Amygdala (tissue), 56 donors: Measurements from ENCODE around the gene ASPSCR1.

ENCODE experiments used
- DNase-seq, 56 donors: peaks; one replicate each; lab custom pipeline; 2025; lab: John Stamatoyannopoulos, UW

The ASPSCR1 gene

GRCh38 chr17:81996232-81996756 is 18.9 kb downstream of the ASPSCR1 start:
- DNase-seq = no peak

GRCh38 chr17:81996757-81997441 is 19.5 kb downstream of the ASPSCR1 start:
- no peak for DNase-seq

- DNase-seq = no peak
Observed at GRCh38 chr17:81998212-81998611, 20.8 kb downstream of the ASPSCR1 start.

GRCh38 chr17:81998691-81999438 is 21.4 kb downstream of the ASPSCR1 start:
- DNase-seq = no peak

- DNase-seq = no peak
Observed at GRCh38 chr17:81999587-81999975, 22.2 kb downstream of the ASPSCR1 start.

- no peak for DNase-seq
Observed at GRCh38 chr17:81999976-82000802, 22.8 kb downstream of the ASPSCR1 start.

GRCh38 chr17:82000803-82001570 is 23.6 kb downstream of the ASPSCR1 start:
- DNase-seq = no peak

- DNase-seq = no peak
Observed at GRCh38 chr17:82001571-82002056, 24.2 kb downstream of the ASPSCR1 start.

- peak in 1 of 56 donors; percentile 24 for DNase-seq
Observed at GRCh38 chr17:82003411-82004381, 26.3 kb downstream of the ASPSCR1 start.

GRCh38 chr17:82004517-82005455 is 27.4 kb downstream of the ASPSCR1 start:
- no peak for DNase-seq

GRCh38 chr17:82005701-82006348 is 28.4 kb downstream of the ASPSCR1 start:
- no peak for DNase-seq

- DNase-seq = peak in 30 of 56 donors; percentile 7 to 67 (median 40)
Observed at GRCh38 chr17:82006468-82007227, 29.2 kb downstream of the ASPSCR1 start.

- no peak for DNase-seq
Observed at GRCh38 chr17:82007228-82007494, 29.7 kb downstream of the ASPSCR1 start.

GRCh38 chr17:82007495-82008257 is 30.2 kb downstream of the ASPSCR1 start:
- peak in 3 of 56 donors; percentile 11 to 47 (median 26) for DNase-seq

GRCh38 chr17:82008258-82008940 is 31.0 kb downstream of the ASPSCR1 start:
- no peak for DNase-seq
